HG03571 (cell line): ENCODE measurements around the gene PWWP2A.
A peak's percentile ranks its signal among the peaks of the same experiment; 100 is the strongest.
"Not testable (repeated sequence)": the region's sequence is repeated elsewhere in the genome, so short reads cannot be mapped to it uniquely, and the experiment has no call there.

Experiments used
- ATAC-seq: cut with Tn5 transposase; IDR thresholded peaks from one replicate; pipeline ENCODE4 v1.9.1; 2021; ENCODE audit not compliant: unreplicated experiment

The PWWP2A gene, protein sequence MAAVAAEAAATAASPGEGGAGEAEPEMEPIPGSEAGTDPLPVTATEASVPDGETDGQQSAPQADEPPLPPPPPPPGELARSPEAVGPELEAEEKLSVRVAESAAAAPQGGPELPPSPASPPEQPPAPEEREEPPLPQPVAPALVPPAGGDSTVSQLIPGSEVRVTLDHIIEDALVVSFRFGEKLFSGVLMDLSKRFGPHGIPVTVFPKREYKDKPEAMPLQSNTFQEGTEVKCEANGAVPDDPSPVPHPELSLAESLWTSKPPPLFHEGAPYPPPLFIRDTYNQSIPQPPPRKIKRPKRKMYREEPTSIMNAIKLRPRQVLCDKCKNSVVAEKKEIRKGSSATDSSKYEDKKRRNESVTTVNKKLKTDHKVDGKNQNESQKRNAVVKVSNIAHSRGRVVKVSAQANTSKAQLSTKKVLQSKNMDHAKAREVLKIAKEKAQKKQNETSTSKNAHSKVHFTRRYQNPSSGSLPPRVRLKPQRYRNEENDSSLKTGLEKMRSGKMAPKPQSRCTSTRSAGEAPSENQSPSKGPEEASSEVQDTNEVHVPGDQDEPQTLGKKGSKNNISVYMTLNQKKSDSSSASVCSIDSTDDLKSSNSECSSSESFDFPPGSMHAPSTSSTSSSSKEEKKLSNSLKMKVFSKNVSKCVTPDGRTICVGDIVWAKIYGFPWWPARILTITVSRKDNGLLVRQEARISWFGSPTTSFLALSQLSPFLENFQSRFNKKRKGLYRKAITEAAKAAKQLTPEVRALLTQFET

DNA sequence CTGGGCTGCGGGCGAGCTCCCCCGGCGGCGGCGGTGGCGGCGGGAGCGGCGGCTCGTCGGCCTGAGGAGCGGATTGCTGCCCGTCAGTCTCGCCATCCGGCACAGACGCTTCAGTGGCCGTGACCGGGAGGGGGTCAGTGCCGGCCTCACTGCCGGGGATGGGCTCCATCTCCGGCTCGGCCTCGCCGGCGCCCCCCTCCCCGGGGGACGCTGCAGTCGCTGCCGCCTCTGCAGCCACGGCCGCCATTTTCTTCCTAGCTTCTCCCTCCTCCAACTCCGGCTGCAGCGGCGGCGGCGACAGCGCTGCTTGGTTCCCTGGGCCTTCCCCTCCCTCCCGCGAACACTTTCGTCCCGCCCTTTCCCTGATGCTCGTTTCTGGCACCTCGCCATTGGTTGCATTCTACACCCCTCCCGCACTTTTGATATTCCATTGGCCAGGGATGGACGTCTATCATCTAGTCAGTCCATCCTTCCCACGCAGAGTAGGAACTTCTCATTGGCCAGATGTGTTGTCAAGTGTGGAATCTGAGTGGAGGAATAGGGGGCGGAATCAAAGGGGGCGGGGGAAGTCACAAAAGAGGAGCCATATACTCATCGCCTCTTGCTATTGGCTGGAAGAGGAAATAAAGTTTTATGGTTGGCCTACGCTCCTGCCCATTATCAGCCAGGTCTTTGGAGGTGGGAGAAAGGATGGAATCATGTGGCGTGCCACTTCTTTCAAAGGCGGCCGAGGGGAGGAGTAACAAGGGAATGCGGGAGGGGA lies at the start of gene PWWP2A:
Gene PWWP2A (minus strand): TSS at position 309 of the 763 bp plus-strand sequence. CDS start 62 bp downstream, at position 247.
- ATAC-seq = peak; percentile 88

DNA sequence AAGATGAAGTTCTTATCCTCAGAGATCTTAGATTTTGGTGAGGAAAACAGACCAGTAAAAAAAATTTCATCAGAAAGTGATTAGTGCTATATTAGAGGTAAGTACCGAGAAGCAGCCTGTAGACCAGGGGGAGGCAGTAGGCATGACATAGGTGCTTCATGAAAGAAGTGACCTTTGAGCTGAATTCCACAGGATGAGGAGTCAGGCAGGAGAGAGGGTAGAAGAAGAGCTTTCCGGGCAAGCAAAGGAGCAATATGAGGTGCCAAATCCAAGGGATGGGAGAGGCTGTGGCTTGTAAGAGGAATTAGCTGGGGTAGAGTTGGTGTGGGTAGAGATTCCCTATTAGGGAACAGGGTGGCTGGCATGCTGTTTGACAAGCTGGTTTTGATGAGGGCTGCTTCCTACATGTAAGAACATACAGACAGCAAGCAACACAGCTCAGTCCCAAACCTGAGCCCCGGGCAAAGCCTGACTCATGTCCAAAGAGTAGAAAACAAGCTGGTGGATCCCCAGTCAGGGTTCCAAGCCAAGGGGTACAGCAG lies 48.4 kb upstream of the PWWP2A start:
- ATAC-seq = no peak

DNA sequence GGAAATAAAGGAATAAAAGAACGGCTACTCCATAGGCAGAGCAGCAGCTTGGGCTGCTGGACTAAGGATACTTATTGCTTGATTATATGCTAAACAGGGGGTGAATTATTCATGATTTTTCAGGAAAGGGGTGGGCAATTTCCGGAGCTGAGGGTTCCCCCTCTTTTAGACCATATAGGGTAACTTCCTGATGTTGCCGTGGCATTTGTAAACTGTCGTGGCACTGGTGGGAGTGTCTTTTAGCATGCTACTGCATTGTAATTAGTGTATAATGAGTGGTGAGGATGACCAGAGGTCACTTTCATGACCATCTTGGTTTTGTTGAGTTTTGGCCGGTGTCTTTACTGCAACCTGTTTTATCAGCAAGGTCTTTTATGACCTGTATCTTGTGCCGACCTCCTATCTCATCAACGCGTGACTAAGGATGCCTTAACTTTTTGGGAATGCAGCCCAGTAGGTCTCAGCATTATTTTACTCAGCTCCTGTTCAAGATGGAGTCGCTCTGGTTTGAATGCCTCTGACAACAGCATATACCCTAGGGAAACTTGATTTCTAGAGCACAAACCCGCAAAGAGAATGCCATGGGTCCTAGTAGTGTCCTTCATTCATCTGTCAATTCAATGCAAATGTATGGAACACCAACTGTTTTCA lies 47.8 kb upstream of the PWWP2A start:
- no peak for ATAC-seq

DNA sequence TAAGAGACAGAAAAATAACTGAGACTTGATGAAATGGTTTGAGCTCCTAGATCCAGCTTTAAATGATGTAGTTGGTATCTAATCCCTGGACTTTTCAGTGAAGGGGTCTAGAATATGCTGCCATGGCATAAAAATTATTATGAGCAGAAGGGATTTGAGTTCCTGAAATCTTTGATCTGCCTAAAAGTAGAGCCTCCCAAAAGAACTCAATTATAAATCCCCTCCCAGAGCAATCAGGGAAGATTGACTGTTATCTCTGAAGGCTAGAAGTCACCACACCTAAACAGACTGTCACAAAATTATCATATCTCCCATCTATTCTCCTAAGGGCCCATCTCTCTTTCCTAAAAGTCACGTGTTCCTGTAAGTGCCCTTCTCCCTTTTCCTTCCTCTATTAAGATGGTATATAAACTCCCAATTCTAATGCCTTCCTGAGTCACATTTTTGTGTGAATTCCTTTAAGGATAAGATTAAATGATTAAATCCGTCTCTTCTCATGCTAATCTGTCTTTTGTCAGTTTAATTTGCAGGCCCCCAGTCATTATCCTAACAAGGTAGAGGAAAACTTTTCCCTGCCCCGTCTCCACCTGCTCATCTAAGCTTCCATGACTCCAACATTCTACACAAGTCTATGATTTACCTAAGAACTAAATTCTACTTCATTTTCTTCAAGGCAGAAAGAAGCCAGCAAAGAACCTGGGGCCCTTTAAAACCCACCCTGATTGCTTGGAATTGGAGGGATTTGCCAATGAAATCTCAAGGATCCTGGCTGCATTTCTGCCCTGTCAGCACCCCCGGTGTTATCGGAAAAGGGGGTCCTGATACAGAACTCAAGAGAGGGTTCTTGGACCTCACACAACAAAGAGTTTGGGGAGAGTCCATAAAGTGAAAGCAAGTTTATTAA lies 47.1 kb upstream of the PWWP2A start:
- no peak for ATAC-seq

DNA sequence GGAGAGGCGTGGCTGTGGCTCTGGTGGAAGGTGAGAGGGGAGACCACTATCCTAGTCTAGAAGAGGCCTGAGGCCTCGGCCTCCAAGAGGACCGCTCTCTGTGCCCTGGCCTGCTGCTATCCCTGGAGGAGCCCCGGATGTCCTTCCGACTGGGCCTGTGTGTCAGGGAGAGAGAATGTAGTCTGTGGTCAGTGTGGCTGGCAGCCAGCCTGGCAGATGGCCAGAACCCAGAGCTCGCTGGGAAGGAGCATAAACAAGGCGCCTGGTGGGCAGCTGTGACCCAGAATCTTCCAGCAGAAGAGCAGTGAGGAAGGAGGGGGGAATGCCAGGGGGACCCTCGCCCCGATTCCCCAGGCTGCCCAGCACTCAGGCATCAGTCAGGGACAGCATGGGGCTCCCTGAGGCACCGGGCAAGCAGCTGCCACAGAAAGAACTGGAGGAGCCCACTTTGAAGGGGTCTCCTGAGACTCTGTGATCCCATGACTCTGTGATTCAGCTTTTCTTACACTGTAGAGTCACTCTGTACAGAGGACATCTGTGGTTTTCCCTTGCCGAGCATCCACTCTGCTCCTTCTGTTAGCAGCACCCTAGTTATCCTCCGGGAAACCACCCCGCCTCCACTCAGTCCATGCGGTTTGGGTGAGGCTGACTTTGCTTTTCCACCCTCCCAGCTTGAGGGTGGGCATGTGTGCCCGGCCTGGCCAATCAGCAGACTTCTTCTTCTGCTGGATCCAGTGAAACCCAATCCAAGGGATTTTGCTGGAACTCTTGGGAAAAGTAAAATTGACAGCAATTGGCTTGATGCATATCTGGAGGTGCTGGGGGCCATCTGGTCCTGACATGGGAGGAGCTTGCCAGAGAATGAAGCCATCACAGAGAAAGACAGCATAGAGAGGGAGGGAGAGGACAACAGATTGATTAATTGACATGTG lies 46.2 kb upstream of the PWWP2A start:
- ATAC-seq = no peak

DNA sequence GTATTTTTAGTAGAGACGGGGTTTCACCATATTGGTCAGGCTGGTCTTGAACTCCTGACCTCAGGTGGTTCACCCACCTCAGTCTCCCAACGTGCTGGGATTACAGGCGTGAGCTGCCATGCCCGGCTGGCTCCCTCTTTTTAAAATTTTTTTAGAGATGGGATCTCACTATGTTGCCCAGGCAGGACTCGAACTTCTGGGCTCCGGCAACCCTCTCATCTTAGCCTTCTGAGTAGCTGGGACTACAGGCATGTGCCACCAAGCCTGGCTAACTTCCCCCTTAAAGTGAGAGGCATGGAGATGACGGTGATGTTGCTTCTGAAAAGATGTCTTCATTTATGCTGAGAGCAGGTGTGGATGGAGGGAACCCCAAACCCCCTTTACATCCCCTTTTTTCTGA lies 43.7 kb upstream of the PWWP2A start:
- no peak for ATAC-seq

DNA sequence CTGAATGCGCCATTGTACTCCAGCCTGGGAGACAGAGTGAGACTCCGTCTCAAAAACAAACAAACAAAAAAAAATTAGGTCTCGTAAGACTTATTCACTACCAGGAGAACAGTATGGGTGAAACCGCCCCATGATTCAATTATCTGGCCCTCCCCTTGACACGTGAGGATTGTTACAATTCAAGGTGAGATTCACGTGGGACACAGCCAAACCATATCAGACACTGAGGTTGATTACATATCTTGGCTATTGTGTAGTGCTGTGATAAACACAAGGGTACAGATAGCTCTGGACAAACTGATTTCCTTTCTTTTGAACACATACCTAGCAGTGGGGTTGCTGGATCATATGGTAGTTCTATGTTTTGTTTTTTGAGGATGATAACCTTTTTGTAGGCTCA lies 42.4 kb upstream of the PWWP2A start:
- no peak for ATAC-seq

DNA sequence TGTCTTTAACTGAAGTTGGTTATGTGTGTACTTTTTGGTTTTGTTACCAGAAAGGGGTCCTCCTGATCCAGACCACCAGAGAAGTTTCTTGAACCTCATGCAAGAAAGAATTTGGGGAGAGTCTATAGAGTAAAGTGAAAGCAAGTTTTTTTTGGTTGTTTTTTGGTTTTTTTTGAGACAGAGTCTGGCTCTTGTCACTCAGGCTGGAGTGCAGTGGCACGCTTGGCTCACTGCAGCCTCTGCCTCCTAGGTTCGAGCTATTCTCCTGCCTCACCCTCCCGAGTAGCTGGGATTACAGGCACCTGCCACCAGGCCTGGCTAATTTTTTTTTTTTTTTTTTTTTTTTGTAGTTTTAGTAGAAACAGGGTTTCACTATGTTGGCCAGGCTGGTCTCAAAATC lies 41.6 kb upstream of the PWWP2A start:
- not testable (repeated sequence) for ATAC-seq

DNA sequence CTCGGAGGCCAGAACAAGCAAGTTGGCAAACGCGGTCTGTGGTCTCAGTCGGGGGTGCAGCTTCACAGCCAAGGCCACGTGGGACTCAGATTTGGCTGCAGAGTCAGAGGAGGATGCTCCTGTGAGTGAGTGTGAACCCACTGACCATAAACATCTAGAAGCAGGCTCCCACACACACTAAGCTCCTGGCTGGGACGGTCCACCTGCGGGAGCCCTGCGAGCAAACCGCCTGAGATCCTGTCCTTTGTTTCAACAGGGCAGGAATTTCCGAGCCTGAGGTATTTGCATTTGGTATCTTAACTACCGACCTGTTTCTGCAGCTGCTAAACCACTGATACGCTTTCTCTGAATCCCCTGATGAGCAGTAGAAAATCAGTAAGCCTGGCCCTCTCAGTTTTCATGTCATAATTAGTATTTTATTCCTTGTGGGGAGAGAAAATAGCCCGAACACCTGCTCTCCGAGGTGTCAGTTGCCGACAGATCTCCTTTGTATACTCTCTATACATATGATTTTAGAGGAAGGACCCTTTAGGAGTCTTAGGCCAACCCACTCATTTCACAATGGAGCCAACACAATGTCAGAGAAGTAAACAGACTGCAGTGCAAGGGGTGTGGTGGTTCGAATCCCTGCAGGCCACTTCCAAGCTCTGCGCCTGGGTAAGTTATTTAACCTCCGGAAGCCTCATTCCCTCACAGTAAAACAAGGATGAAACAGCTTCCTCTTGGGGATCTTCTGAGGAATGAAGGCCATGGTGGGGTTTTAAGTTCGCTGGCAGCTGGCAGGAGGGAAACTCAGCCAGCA lies 40.9 kb upstream of the PWWP2A start:
- ATAC-seq = no peak

DNA sequence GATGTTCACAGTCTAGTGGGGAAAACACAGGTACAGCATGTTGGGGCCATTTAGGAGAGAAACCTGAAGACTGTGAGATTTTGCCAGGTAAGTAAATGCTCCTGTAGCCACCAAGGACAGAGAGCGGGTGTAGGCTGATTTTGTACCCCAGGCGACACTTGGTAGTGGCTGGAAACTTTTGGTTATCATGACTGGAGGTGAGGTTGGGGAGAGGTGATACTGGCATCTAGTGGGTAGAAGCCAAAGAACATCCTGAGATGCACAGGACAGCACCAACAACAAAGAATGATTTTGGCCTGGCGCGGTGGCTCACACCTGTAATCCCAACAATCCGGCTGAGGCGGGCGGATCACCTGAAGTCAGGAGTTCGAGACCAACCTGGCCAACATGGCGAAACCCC lies 38.8 kb upstream of the PWWP2A start:
- no peak for ATAC-seq

DNA sequence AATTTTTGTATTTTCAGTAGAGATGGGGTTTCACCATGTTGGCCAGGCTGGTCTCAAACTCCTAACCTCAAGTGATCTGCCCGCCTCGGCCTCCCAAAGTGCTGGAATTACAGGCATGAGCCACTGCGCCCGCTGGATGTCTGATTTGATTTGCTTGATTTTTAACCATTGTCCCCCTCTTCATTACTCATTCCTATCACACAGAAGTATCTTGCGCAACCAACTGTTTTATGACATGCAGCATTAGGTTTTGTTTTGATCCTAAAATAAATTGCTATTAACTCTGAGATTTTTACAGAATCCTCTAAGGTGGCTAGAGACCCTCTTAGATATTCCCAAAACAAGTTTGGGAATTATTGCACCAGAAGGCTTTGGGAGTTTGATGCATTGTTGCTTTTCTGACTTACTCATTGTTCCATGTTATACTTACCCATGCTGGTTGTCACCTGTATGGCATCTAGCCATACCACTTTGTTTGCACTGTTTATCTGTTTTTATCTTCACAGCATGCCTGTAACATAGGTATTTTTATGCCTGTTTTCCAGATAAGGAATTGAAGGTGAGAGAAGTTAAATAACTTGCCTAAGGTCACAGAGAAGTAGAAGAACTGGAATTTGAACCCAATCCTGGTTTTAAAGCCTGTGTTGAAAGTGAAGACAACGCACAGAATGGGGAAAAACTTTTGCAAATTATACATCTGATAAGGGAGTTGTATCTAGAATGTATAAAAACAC lies 35.9 kb upstream of the PWWP2A start:
- no peak for ATAC-seq

DNA sequence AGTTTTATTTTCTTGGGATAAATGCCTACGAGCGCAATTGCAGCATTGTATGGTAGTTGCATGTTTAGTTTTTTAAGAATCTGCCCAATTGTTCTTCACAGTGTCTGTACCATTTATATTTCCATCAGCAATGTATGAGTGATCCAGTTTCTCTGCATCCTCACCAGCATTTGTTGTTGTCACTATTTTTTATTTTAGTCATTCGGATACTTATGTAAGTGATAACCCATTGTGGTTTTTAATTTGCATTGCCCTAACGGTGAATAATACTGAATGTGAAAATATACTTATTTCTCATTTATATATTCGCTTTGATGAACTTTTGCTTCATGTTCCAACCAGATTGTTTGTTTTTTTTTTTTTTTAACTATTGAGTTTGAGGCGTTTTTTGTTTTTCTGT lies 33.7 kb upstream of the PWWP2A start:
- no peak for ATAC-seq

DNA sequence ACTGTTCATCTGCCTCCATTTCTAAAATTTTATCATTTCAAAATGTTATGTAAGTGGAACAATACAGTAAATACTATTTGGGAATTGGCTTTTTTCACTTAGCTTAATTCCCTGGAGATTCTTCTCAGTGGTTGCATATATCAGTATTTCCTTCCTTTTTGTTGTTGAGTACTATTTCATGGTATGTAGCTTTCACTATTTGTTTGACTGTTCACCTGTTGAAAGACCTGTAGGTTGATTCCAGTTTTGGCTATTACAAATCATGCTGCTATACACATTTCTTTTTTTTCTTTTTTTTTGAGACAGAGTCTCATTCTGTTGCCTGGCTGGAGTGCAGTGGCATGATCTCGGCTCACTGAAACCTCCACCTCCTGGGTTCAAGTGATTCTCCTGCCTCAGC lies 33.0 kb upstream of the PWWP2A start:
- no peak for ATAC-seq

DNA sequence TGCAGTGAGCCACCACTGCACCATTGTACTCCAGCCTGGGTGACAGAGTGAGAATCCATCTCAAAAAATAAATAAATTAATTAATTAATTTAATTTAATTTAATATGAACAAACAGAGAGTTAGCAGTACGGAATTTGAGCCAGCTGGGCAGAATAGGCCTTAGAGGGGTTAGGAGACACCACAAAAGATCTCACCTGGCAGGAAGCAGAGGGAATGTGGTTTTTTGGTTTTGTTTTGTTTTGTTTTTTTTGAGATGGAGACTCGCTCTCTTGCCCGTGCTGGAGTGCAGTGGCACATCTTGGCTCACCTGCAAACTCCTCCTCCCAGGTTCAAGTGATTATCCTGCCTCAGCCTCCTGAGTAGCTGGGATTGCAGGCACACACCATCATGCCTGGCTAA lies 31.8 kb upstream of the PWWP2A start:
- no peak for ATAC-seq

DNA sequence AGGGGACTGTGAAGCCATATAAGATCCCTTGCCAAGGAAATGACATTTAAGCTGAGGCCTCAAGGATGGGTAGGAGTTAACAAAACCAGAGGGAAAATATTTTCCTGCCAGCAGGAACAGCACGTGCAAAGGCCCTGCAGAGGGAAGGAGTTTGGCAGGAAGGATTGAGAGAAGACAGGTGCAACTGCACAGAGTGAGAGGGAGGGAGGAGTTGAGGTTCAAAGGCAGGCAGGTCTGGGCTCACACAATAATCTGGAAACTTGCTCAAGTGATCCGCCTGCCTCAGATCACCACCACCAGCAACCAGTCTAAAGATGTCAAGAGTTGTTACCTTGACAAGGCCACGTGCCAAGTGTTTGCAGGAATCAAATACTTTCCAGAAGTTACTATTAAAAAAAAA lies 31.1 kb upstream of the PWWP2A start:
- ATAC-seq = no peak

DNA sequence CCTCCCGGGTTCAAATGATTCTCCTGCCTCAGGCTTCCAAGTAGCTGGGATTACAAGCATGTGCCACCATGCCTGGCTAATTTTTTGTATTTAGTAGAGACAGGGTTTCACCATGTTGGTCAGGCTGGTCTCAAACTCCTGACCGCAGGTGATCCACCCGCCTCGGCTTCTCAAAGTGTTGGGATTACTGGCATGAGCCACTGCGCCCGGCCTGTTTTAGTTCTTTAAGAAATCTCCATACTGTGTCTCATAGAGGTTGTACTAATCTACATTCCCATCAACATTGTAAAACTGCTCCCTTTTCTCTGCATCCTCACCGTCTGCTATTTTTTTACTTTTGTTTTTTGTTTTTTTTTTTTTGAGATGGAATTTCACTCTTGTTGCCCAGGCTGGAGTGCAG lies 25.2 kb upstream of the PWWP2A start:
- not testable (repeated sequence) for ATAC-seq

DNA sequence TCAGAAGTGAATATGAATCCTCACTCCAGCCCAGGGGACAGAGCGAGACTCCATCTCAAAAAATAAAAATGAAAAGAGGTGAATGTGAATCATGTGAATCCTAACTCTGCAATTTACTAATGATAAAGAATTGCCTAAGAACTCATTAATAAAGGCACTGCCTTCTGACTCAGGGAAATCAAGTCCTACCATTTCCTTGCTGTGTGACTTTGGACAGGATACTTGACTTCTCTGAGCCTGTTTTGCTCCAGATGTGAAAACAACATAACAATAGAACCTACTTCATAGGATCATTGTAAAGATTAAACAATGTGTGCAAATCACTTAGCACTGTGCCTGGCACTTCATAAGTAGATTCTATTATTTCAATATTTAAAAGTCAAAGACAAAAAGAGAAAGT lies 15.1 kb upstream of the PWWP2A start:
- no peak for ATAC-seq
